ENCODE measurements around the gene NCOR2.
A peak's percentile ranks its signal among the peaks of the same experiment; 100 is the strongest.

NCOR2 gene

GRCh38 chr12:124562796-124563181, 4.6 kb downstream of the NCOR2 start:
- H3K27ac Mint-ChIP-seq, result no peak overlapping the region
- H3K4me3 Mint-ChIP-seq, result no peak overlapping the region
- peaks cover 48% of the 10 kb centered on the region for H3K4me1 Mint-ChIP-seq (ENCODE audit: low read depth)
- no peaks in the 10 kb centered on the region for H3K36me3 Mint-ChIP-seq (ENCODE audit: low read depth)
- no peaks in the 10 kb centered on the region for H3K27me3 Mint-ChIP-seq
- H3K9me3 Mint-ChIP-seq, result no peaks in the 10 kb centered on the region

GRCh38 chr12:124562018-124562795, 5.2 kb downstream of the NCOR2 start:
- H3K27ac Mint-ChIP-seq, result no peak overlapping the region
- peaks cover 51% of the 10 kb centered on the region for H3K4me1 Mint-ChIP-seq (ENCODE audit: low read depth)
- H3K27me3 Mint-ChIP-seq, result no peaks in the 10 kb centered on the region
- H3K9me3 Mint-ChIP-seq, result no peaks in the 10 kb centered on the region
- H3K36me3 Mint-ChIP-seq (ENCODE audit: low read depth), result no peaks in the 10 kb centered on the region
- no peak overlapping the region for H3K4me3 Mint-ChIP-seq

GRCh38 chr12:124561231-124561630, 6.2 kb downstream of the NCOR2 start:
- H3K27me3 Mint-ChIP-seq, result no peaks in the 10 kb centered on the region
- H3K9me3 Mint-ChIP-seq, result no peaks in the 10 kb centered on the region
- H3K4me1 Mint-ChIP-seq (ENCODE audit: low read depth), result peaks cover 57% of the 10 kb centered on the region
- H3K36me3 Mint-ChIP-seq (ENCODE audit: low read depth), result no peaks in the 10 kb centered on the region
- H3K4me3 Mint-ChIP-seq, result no peak overlapping the region
- H3K27ac Mint-ChIP-seq, result no peak overlapping the region

GRCh38 chr12:124560146-124560890, 7.1 kb downstream of the NCOR2 start:
- H3K27ac Mint-ChIP-seq, result no peak overlapping the region
- peaks cover 59% of the 10 kb centered on the region for H3K4me1 Mint-ChIP-seq (ENCODE audit: low read depth)

GRCh38 chr12:124559182-124560017, 8.0 kb downstream of the NCOR2 start:
- H3K9me3 Mint-ChIP-seq, result no peaks in the 10 kb centered on the region
- no peak overlapping the region for H3K27ac Mint-ChIP-seq
- H3K4me1 Mint-ChIP-seq (ENCODE audit: low read depth), result peaks cover 59% of the 10 kb centered on the region
- H3K4me3 Mint-ChIP-seq, result no peak overlapping the region
- no peaks in the 10 kb centered on the region for H3K36me3 Mint-ChIP-seq (ENCODE audit: low read depth)
- H3K27me3 Mint-ChIP-seq, result no peaks in the 10 kb centered on the region

More at GRCh38 chr12:124560146-124560890, 7.1 kb downstream of the NCOR2 start:
- no peaks in the 10 kb centered on the region for H3K9me3 Mint-ChIP-seq
- no peaks in the 10 kb centered on the region for H3K27me3 Mint-ChIP-seq
- no peaks in the 10 kb centered on the region for H3K36me3 Mint-ChIP-seq (ENCODE audit: low read depth)
- no peak overlapping the region for H3K4me3 Mint-ChIP-seq

- Mint-ChIP-seq H3K36me3 (ENCODE audit: low read depth) (no peaks in the 10 kb centered on the region), H3K27ac (no peak overlapping the region), H3K9me3 (no peaks in the 10 kb centered on the region), H3K4me1 (ENCODE audit: low read depth) (peaks cover 60% of the 10 kb centered on the region), H3K4me3 (no peak overlapping the region), H3K27me3 (no peaks in the 10 kb centered on the region)
These were observed 9.1 kb downstream of the NCOR2 start for GRCh38 chr12:124558313-124558712.

GRCh38 chr12:124557518-124558223, 9.7 kb downstream of the NCOR2 start:
- H3K4me3 Mint-ChIP-seq, result no peak overlapping the region
- peaks cover 60% of the 10 kb centered on the region for H3K4me1 Mint-ChIP-seq (ENCODE audit: low read depth)

GRCh38 chr12:124556896-124557501, 10.4 kb downstream of the NCOR2 start:
- no peak overlapping the region for H3K27ac Mint-ChIP-seq
- no peaks in the 10 kb centered on the region for H3K27me3 Mint-ChIP-seq
- H3K4me3 Mint-ChIP-seq, result no peak overlapping the region
- no peaks in the 10 kb centered on the region for H3K9me3 Mint-ChIP-seq
- H3K36me3 Mint-ChIP-seq (ENCODE audit: low read depth), result no peaks in the 10 kb centered on the region
- H3K4me1 Mint-ChIP-seq (ENCODE audit: low read depth), result peaks cover 62% of the 10 kb centered on the region

More at GRCh38 chr12:124557518-124558223, 9.7 kb downstream of the NCOR2 start:
- no peaks in the 10 kb centered on the region for H3K9me3 Mint-ChIP-seq
- H3K27ac Mint-ChIP-seq, result no peak overlapping the region
- H3K36me3 Mint-ChIP-seq (ENCODE audit: low read depth), result no peaks in the 10 kb centered on the region
- no peaks in the 10 kb centered on the region for H3K27me3 Mint-ChIP-seq

- Mint-ChIP-seq H3K36me3 (ENCODE audit: low read depth) (no peaks in the 10 kb centered on the region), H3K9me3 (no peaks in the 10 kb centered on the region), H3K4me3 (no peak overlapping the region), H3K4me1 (ENCODE audit: low read depth) (peaks cover 67% of the 10 kb centered on the region), H3K27me3 (no peaks in the 10 kb centered on the region), H3K27ac (no peak overlapping the region)
These were observed 11.3 kb downstream of the NCOR2 start for GRCh38 chr12:124556074-124556466.

GRCh38 chr12:124555168-124556073, 12.0 kb downstream of the NCOR2 start:
- H3K27me3 Mint-ChIP-seq, result no peaks in the 10 kb centered on the region
- no peak overlapping the region for H3K27ac Mint-ChIP-seq
- peak overlapping the region; percentile 5 for H3K4me3 Mint-ChIP-seq
- no peaks in the 10 kb centered on the region for H3K36me3 Mint-ChIP-seq (ENCODE audit: low read depth)
- no peaks in the 10 kb centered on the region for H3K9me3 Mint-ChIP-seq
- H3K4me1 Mint-ChIP-seq (ENCODE audit: low read depth), result peaks cover 69% of the 10 kb centered on the region

- Mint-ChIP-seq H3K27me3 (no peaks in the 10 kb centered on the region), H3K4me3 (no peak overlapping the region), H3K4me1 (ENCODE audit: low read depth) (peaks cover 75% of the 10 kb centered on the region), H3K9me3 (no peaks in the 10 kb centered on the region), H3K36me3 (ENCODE audit: low read depth) (no peaks in the 10 kb centered on the region), H3K27ac (no peak overlapping the region)
These were observed 12.9 kb downstream of the NCOR2 start for GRCh38 chr12:124554429-124555029.

GRCh38 chr12:124553862-124554428, 13.5 kb downstream of the NCOR2 start:
- H3K36me3 Mint-ChIP-seq (ENCODE audit: low read depth), result no peaks in the 10 kb centered on the region
- no peak overlapping the region for H3K27ac Mint-ChIP-seq
- H3K4me3 Mint-ChIP-seq, result no peak overlapping the region
- peaks cover 80% of the 10 kb centered on the region for H3K4me1 Mint-ChIP-seq (ENCODE audit: low read depth)
- H3K9me3 Mint-ChIP-seq, result no peaks in the 10 kb centered on the region
- H3K27me3 Mint-ChIP-seq, result no peaks in the 10 kb centered on the region

All from stimulated activated naive CD8-positive, alpha-beta T cell treated with anti-CD3 and anti-CD28 coated beads, Interleukin-15, Interleukin-2, amounts not matched to agents 100 ng/mL and 50 ng/mL, for 24 hours (primary cell).